D721Med (cell line): ENCODE measurements around the gene TRIM56.
"Not testable (repeated sequence)": the region's sequence is repeated elsewhere in the genome, so short reads cannot be mapped to it uniquely, and the experiment has no call there.

Experiments
- DNase-seq: peaks from one replicate; pipeline ENCODE4 v3.0.0; 2011; ENCODE audit warnings: low spot score; ENCODE audit not compliant: insufficient read length
- FAIRE-seq: peaks from 2 replicates; lab custom pipeline; 2011; peaks lifted over from hg19 to GRCh38; lab: Jason Lieb, UNC
- TF ChIP-seq, protein P1 (sequence below): IDR thresholded peaks from 2 replicates; pipeline ENCODE4 v1.5.1; 2012; ENCODE audit warnings: mild to moderate bottlenecking, control low read depth; ENCODE audit not compliant: insufficient read depth; ENCODE audit errors: missing control alignments

TRIM56 gene

GRCh38 chr7:101116898-101117297 lies 31.6 kb downstream of the TRIM56 start:
- TF ChIP-seq, protein P1, sequence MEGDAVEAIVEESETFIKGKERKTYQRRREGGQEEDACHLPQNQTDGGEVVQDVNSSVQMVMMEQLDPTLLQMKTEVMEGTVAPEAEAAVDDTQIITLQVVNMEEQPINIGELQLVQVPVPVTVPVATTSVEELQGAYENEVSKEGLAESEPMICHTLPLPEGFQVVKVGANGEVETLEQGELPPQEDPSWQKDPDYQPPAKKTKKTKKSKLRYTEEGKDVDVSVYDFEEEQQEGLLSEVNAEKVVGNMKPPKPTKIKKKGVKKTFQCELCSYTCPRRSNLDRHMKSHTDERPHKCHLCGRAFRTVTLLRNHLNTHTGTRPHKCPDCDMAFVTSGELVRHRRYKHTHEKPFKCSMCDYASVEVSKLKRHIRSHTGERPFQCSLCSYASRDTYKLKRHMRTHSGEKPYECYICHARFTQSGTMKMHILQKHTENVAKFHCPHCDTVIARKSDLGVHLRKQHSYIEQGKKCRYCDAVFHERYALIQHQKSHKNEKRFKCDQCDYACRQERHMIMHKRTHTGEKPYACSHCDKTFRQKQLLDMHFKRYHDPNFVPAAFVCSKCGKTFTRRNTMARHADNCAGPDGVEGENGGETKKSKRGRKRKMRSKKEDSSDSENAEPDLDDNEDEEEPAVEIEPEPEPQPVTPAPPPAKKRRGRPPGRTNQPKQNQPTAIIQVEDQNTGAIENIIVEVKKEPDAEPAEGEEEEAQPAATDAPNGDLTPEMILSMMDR = no peak
- DNase-seq = no peak
- FAIRE-seq = no peak

- TF ChIP-seq, protein P1 = no peak
- FAIRE-seq (no peak), DNase-seq (no peak)
Measured at GRCh38 chr7:101118856-101119255, 33.6 kb downstream of the TRIM56 start.

GRCh38 chr7:101119876-101120275 lies 34.6 kb downstream of the TRIM56 start:
- FAIRE-seq = no peak
- TF ChIP-seq, protein P1 = no peak
- DNase-seq = no peak

DNA sequence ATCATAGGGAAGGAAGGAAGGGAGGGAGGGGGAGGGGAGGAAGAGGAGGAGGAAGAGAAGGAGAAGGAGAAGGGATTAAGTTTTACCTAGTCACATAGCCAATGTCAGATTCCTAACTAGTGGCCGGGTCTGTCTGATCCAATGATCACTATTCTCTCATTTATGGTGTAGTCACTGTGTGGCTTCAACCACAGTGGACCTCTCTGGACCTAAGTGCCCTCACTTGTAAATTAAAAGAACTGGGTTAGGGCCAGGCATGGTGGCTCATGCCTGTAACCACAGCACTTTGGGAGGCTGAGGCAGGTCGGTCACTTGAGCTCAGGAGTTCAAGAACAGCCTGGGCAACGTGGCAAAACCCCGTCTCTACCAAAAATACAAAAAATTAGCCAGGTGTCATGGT lies 35.0 kb downstream of the TRIM56 start:
- DNase-seq (no peak), FAIRE-seq (no peak)
- TF ChIP-seq, protein P1 = no peak

DNA sequence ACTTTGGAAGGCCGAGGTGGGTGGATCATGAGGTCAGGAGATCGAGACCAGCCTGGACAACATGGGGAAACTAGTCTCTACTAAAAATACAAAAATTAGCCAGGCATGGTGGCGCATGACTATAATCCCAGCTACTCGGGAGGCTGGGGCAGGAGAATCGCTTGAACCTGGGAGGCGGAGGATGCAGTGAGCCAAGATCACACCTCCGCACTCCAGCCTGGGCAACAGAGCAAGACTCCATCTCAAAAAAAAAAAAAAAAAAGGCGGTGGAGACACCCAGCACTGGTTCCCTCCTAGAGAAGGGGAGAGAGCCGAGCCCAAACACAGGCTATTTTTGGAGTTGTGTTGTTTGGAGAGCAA lies 36.3 kb downstream of the TRIM56 start:
- FAIRE-seq, DNase-seq: not testable (repeated sequence)

- FAIRE-seq (no peak), DNase-seq (no peak)
- TF ChIP-seq, protein P1 = no peak
Measured at GRCh38 chr7:101121991-101122932, 37.0 kb downstream of the TRIM56 start.

- TF ChIP-seq, protein P1 = no peak
- DNase-seq (no peak), FAIRE-seq (no peak)
Measured at GRCh38 chr7:101122933-101123702, 37.8 kb downstream of the TRIM56 start.
